ENCODE data around the gene TTC23L. TPM values are rescaled to one million over a fixed set of nuclear protein-coding genes. Genes with fewer than 3 reads are reported as not detected.

TTC23L gene
- total RNA-seq, 1 donor from 2014 or later = 0.81 TPM

Other genes starting within 250 kb of the TTC23L start
- 0.71 and 0.88 TPM in 2 replicates for gene RAI14, start 182.8 kb upstream of the TTC23L start, total RNA-seq
- gene RAD1, start 76.3 kb downstream of the TTC23L start, total RNA-seq = 27.9 and 32.9 TPM in 2 replicates
- gene BRIX1, start 76.5 kb downstream of the TTC23L start, total RNA-seq = 44.9 and 50.4 TPM in 2 replicates
- gene DNAJC21, start 90.4 kb downstream of the TTC23L start, total RNA-seq = 49.0 and 51.9 TPM in 2 replicates
- not detected in 2 replicates for gene AGXT2, start 208.8 kb downstream of the TTC23L start, total RNA-seq